GM21825 (cell line): ENCODE results near the gene APBA1.

Experiments used
- ATAC-seq: cut with Tn5 transposase; IDR thresholded peaks from one replicate; pipeline ENCODE4 v1.9.1; 2021; ENCODE audit warnings: mild to moderate bottlenecking, moderate library complexity; ENCODE audit not compliant: unreplicated experiment

APBA1 gene

GRCh38 chr9:69486498-69486897 is 185.7 kb downstream of the APBA1 start:
- no peak for ATAC-seq

- no peak for ATAC-seq
These were observed 186.7 kb downstream of the APBA1 start for GRCh38 chr9:69485466-69485865.

- no peak for ATAC-seq
These were observed 188.2 kb downstream of the APBA1 start for GRCh38 chr9:69483886-69484422.

GRCh38 chr9:69476797-69477196 is 195.4 kb downstream of the APBA1 start:
- no peak for ATAC-seq

- ATAC-seq = no peak
These were observed 196.2 kb downstream of the APBA1 start for GRCh38 chr9:69476016-69476415.

- ATAC-seq = no peak
These were observed 197.3 kb downstream of the APBA1 start for GRCh38 chr9:69474821-69475220.

- ATAC-seq = no peak
These were observed 200.0 kb downstream of the APBA1 start for GRCh38 chr9:69472101-69472620.

GRCh38 chr9:69471433-69471832 is 200.7 kb downstream of the APBA1 start:
- no peak for ATAC-seq

- ATAC-seq = no peak
These were observed 201.8 kb downstream of the APBA1 start for GRCh38 chr9:69470186-69470977.

GRCh38 chr9:69469136-69469535 is 203.0 kb downstream of the APBA1 start:
- ATAC-seq = no peak

- ATAC-seq = no peak
These were observed 203.8 kb downstream of the APBA1 start for GRCh38 chr9:69468380-69468779.

GRCh38 chr9:69466151-69466550 is 206.0 kb downstream of the APBA1 start:
- ATAC-seq = no peak

- no peak for ATAC-seq
These were observed 206.7 kb downstream of the APBA1 start for GRCh38 chr9:69465473-69465872.

GRCh38 chr9:69463497-69464068 is 208.6 kb downstream of the APBA1 start:
- no peak for ATAC-seq

GRCh38 chr9:69462394-69462793 is 209.8 kb downstream of the APBA1 start:
- no peak for ATAC-seq

GRCh38 chr9:69461103-69461887 is 210.9 kb downstream of the APBA1 start:
- ATAC-seq = no peak

GRCh38 chr9:69460012-69460411 is 212.2 kb downstream of the APBA1 start:
- ATAC-seq = no peak

- ATAC-seq = no peak
These were observed 214.0 kb downstream of the APBA1 start for GRCh38 chr9:69458176-69458575.

- ATAC-seq = no peak
These were observed 216.0 kb downstream of the APBA1 start for GRCh38 chr9:69456201-69456600.

GRCh38 chr9:69455311-69455710 is 216.9 kb downstream of the APBA1 start:
- ATAC-seq = no peak

- ATAC-seq = no peak
These were observed 217.8 kb downstream of the APBA1 start for GRCh38 chr9:69454321-69454720.
